CD4-positive, alpha-beta T cell (primary cell): ENCODE data around the gene CITED2. TPM values are rescaled to one million over a fixed set of nuclear protein-coding genes. Genes with fewer than 3 reads are reported as not detected.

Experiments used
- ATAC-seq: fragments of 200-7000 bp; cut with Tn5 transposase; one replicate; pipeline ENCODE4 v1.10.0; 2022; ENCODE audit warnings: mild to moderate bottlenecking; ENCODE audit not compliant: poor library complexity
- CTCF ChIA-PET: fragments of 350-600 bp; sonication (Branson Sonifier 250); formaldehyde crosslinking; loops from one replicate; lab custom pipeline; 2021; ENCODE audit warnings: antibody characterized with exemption, inconsistent platforms; lab: Charles Lee
- POLR2A ChIA-PET: fragments of 350-600 bp; sonication (Branson Sonifier 250); formaldehyde crosslinking; loops from one replicate; lab custom pipeline; 2021; ENCODE audit warnings: antibody characterized with exemption, inconsistent platforms; lab: Charles Lee
- DNase-seq, 14 experiments: peaks; one replicate each; pipeline ENCODE4 v3.0.0-alpha.2; 2013 to 2020; ENCODE audit warnings: mixed read lengths in 2 of 14
- H3K27ac ChIP-seq, 2 donors: one replicate each; pipeline versions ENCODE4 v1.5.1 to v1.7.0; 2013; ENCODE audit warnings: low read length in 2 of 2, low read depth in 1 of 2, mild to moderate bottlenecking in 1 of 2
- H3K27me3 ChIP-seq, 2 experiments: 1 replicate in 1 of 2; 2 replicates in 1 of 2; pipeline versions ENCODE4 v1.6.1 to v1.7.0; 2013; ENCODE audit warnings: low read length in 2 of 2, control low read depth in 1 of 2, mild to moderate bottlenecking in 1 of 2, moderate library complexity in 1 of 2; ENCODE audit not compliant: insufficient read depth in 2 of 2, control insufficient read depth in 1 of 2
- H3K36me3 ChIP-seq: one replicate; pipeline ENCODE4 v1.6.1; 2013; ENCODE audit warnings: low read length, control low read depth; ENCODE audit not compliant: insufficient read depth
- H3K4me1 ChIP-seq: one replicate; pipeline ENCODE4 v1.6.1; 2013; ENCODE audit warnings: low read length, control low read depth; ENCODE audit not compliant: insufficient read depth
- H3K4me3 ChIP-seq: one replicate; pipeline ENCODE4 v1.5.1; 2013; ENCODE audit warnings: mild to moderate bottlenecking, low read length, moderate library complexity
- H3K9me3 ChIP-seq, 2 experiments: 1 replicate in 1 of 2; 2 replicates in 1 of 2; pipeline versions ENCODE4 v1.6.1 to v1.7.0; 2013; ENCODE audit warnings: low read length in 2 of 2, mild to moderate bottlenecking in 2 of 2, control low read depth in 1 of 2, moderate library complexity in 1 of 2; ENCODE audit not compliant: control insufficient read depth in 1 of 2, insufficient read depth in 1 of 2
- H3K27ac Mint-ChIP-seq: one replicate; pipeline ENCODE4 v1.8.0; 2020; ENCODE audit warnings: mixed read lengths
- H3K27me3 Mint-ChIP-seq: one replicate; pipeline ENCODE4 v1.8.0; 2021; ENCODE audit warnings: mixed read lengths
- H3K36me3 Mint-ChIP-seq: one replicate; pipeline ENCODE4 v1.8.0; 2021; ENCODE audit warnings: low read depth, mixed read lengths
- H3K4me1 Mint-ChIP-seq: one replicate; pipeline ENCODE4 v1.8.0; 2021; ENCODE audit warnings: low read depth, mixed read lengths
- H3K4me3 Mint-ChIP-seq: one replicate; pipeline ENCODE4 v1.8.0; 2020; ENCODE audit warnings: mild to moderate bottlenecking, mixed read lengths
- H3K9me3 Mint-ChIP-seq: one replicate; pipeline ENCODE4 v1.8.0; 2020; ENCODE audit warnings: mixed read lengths
- CTCF ChIP-seq: fragments of 200-600 bp; IDR thresholded peaks from one replicate; pipeline ENCODE4 v1.8.0; 2022; ENCODE audit warnings: antibody characterized with exemption, mild to moderate bottlenecking
- intact Hi-C, 2 experiments: fragments of 100-400 bp; cut with DNase I in 1 of 2; cut with micrococcal nuclease in 1 of 2; formaldehyde crosslinking; loops; one replicate each; pipeline versions ENCODE4 v1.15.1 to v1.9.0; 2023 to 2025; cut with DNase I, micrococcal nuclease
- total RNA-seq, 174 experiments: library from RNA in 2 of 174; stranded (reverse) in 2 of 174; gene quantifications; one replicate each; pipeline ENCODE4 v1.2.3 and lab custom pipeline; 2021 to 2026

Gene CITED2
- total RNA-seq, 2 experiments from 2014 or later, result 181 to 185 TPM

GRCh38 chr6:139369568-139370282, 4.7 kb downstream of the CITED2 start:
- ChIA-PET CTCF (interaction anchor here (0.6 to 2.3 kb wide), 28 partner anchors 9 to 1255 kb away, joined by 3 to 32 read pairs (median 3); partner anchors contain the start of gene TXLNB), POLR2A (interaction anchor here (0.6 to 1.9 kb wide), 20 partner anchors 16 to 914 kb away, joined by 3 to 11 read pairs (median 5); partner anchors contain the start of genes CCDC28A and TXLNB)
- ATAC-seq (no peak), DNase-seq (peak in 4 of 14 experiments; percentile 40 to 71 (median 64))
- Mint-ChIP-seq H3K27me3 (no peaks in the 10 kb centered on the region), H3K36me3 (peaks cover 42% of the 10 kb centered on the region), H3K9me3 (no peaks in the 10 kb centered on the region), H3K27ac (peak overlapping the region; percentile 97), H3K4me1 (peaks cover 50% of the 10 kb centered on the region), H3K4me3 (peak overlapping the region; percentile 98)
- Histone ChIP-seq H3K4me3 (no peak overlapping the region), H3K9me3 (no peaks in the 10 kb centered on the region), H3K27me3 (no peaks in the 10 kb centered on the region), H3K36me3 (peaks cover 6% of the 10 kb centered on the region), H3K4me1 (peaks cover 20% of the 10 kb centered on the region), H3K27ac (peak overlapping the region; percentile 14 to 33)
- peak; percentile 82 for TF ChIP-seq CTCF
- intact Hi-C loops, result loop anchor here (2.0 to 10.0 kb wide), 10 partner anchors 207 to 1075 kb away; partner anchors contain the start of genes REPS1 (in 2 of the 2), ABRACL (in 1 of the 2) and HEBP2 (in 1 of the 2)

- H3K4me3 Mint-ChIP-seq, result no peak overlapping the region
- H3K4me3 ChIP-seq, result no peak overlapping the region
- no peaks in the 10 kb centered on the region for H3K27me3 ChIP-seq
- peaks cover 38% of the 10 kb centered on the region for H3K36me3 Mint-ChIP-seq
- peak overlapping the region; percentile 97 for H3K27ac Mint-ChIP-seq
- no peaks in the 10 kb centered on the region for H3K27me3 Mint-ChIP-seq
- intact Hi-C loops, result loop anchor here in 1 of 2 experiments (5.0 kb wide), 2 partner anchors 528 to 677 kb away; no protein-coding TSS in a partner anchor
- TF ChIP-seq CTCF, result no peak
- CTCF ChIA-PET, result interaction anchor here (0.6 to 2.3 kb wide), 24 partner anchors 9 to 1254 kb away, joined by 3 to 32 read pairs (median 3); partner anchors contain the start of gene TXLNB
- no peak overlapping the region for H3K27ac ChIP-seq
- peaks cover 20% of the 10 kb centered on the region for H3K4me1 ChIP-seq
- peaks cover 6% of the 10 kb centered on the region for H3K36me3 ChIP-seq
- H3K9me3 Mint-ChIP-seq, result no peaks in the 10 kb centered on the region
- DNase-seq (no peak), ATAC-seq (no peak)
- H3K4me1 Mint-ChIP-seq, result peaks cover 57% of the 10 kb centered on the region
- POLR2A ChIA-PET, result interaction anchor here (0.9 to 1.9 kb wide), 16 partner anchors 45 to 913 kb away, joined by 3 to 11 read pairs (median 5); partner anchors contain the start of genes CCDC28A and TXLNB
- H3K9me3 ChIP-seq, result no peaks in the 10 kb centered on the region
These were observed 5.4 kb downstream of the CITED2 start for GRCh38 chr6:139369068-139369467.

- no peak overlapping the region for H3K27ac ChIP-seq
- H3K36me3 ChIP-seq, result peaks cover 6% of the 10 kb centered on the region
- H3K4me1 ChIP-seq, result peaks cover 20% of the 10 kb centered on the region
- no peaks in the 10 kb centered on the region for H3K27me3 ChIP-seq
- CTCF ChIA-PET, result no interaction called here
- peaks cover 34% of the 10 kb centered on the region for H3K36me3 Mint-ChIP-seq
- DNase-seq, result no peak
- no peak overlapping the region for H3K4me3 Mint-ChIP-seq
- POLR2A ChIA-PET, result no interaction called here
- intact Hi-C loops, result loop anchor here in 1 of 2 experiments (5.0 kb wide), 2 partner anchors 529 to 676 kb away; no protein-coding TSS in a partner anchor
- no peak overlapping the region for H3K4me3 ChIP-seq
- TF ChIP-seq CTCF, result no peak
- H3K27ac Mint-ChIP-seq, result peak overlapping the region; percentile 97
- H3K9me3 Mint-ChIP-seq, result no peaks in the 10 kb centered on the region
- no peaks in the 10 kb centered on the region for H3K9me3 ChIP-seq
- no peaks in the 10 kb centered on the region for H3K27me3 Mint-ChIP-seq
- no peak for ATAC-seq
- H3K4me1 Mint-ChIP-seq, result peaks cover 60% of the 10 kb centered on the region
These were observed 5.8 kb downstream of the CITED2 start for GRCh38 chr6:139368661-139369060.
